HG03432 (cell line): Measurements from ENCODE around the gene MICAL3.

Source experiments
- ATAC-seq: cut with Tn5 transposase; IDR thresholded peaks from one replicate; pipeline ENCODE4 v1.9.1; 2021; ENCODE audit warnings: mild to moderate bottlenecking, moderate library complexity; ENCODE audit not compliant: unreplicated experiment

The MICAL3 gene

DNA sequence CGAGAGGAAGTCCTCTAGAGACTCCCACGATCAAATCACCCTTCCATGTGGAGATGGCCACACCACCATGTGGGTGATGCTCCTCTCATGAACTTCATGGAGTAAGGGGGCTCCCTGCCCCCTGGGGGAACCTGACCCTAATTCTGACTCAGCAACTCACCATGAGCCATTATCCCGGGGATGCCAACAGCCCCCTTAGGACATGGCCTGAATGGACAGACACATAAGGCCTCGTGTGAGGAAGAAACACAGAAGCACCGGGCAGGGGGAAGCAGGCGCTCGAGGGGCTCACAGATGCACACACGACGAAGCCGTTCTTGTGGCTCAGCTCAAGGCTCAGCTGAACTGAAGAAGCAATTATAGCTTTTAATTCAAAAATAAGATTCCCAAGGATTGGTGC lies 150.6 kb downstream of the MICAL3 start:
- ATAC-seq: no peak

DNA sequence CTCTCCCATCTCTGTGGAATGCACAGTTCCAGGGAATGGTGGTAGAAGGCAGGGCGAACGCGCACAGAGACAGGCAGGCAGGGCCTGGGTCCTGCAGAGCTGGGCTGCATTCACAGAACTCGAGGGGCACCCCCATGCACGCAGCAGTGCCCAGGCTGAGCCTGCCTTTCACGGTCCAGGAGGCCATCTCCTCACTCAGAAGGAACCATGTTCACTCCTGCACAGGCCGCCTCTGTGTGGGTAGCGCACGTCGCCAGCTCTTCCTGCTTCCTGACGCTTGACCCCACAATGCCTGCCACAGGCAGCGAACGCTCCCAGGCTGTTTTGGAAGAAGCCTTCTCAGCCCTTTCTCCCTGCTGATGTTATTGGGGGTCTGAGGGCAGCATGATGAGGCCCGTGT lies 151.2 kb downstream of the MICAL3 start:
- ATAC-seq: no peak

DNA sequence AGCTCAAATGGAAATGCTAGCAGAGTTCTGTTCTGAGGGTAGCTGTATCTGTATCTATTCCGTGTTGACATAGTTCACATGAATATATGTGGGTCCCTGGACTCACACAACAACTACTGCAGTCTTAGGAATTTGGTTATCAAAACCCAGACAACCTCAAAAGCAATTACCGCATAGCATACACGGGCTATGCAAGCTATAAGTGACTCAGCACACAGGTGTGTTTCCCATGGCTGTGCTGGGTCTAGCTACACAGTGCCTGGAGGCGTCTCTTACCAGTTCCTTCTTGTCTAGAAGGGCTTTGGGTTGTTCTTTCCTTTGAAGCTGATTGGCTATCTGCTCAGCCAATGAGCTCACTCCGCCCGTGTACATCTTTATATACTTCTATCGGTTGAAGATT lies 151.9 kb downstream of the MICAL3 start:
- no peak for ATAC-seq

DNA sequence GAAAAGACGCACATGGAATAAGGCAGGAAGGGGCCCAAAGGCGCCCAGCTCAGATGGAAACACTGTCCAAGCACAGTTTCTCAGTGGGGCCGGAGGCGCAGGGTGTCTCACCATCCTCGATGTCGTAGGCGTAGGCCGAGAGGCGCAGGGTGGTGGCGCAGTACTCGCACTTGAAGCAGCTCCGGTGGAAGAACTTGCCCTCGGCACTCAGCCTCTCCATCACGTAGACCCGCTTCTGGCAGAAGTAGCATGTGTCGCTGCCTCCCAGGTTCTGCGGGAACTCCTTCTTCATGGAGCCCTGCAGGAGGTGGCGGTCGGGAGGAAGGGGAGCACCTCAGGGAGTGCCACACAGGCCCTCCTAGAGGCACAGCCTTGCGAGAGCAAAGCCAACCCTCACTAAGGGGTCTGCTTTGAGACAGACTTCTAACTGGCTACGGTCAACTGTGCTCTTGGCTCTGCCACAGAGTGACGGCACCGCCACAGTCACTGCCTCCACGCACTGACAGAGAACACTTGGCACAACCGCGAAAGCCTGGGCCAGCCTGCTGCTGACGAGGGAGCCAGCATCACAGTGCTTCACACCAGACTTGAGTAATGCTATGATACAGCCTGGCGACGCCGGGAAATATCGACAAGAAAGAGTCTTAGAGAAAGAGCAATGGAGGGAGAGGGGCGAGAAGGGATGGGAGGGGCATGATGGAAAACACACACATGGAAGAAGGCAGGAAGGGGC lies 152.5 kb downstream of the MICAL3 start:
- ATAC-seq: no peak

DNA sequence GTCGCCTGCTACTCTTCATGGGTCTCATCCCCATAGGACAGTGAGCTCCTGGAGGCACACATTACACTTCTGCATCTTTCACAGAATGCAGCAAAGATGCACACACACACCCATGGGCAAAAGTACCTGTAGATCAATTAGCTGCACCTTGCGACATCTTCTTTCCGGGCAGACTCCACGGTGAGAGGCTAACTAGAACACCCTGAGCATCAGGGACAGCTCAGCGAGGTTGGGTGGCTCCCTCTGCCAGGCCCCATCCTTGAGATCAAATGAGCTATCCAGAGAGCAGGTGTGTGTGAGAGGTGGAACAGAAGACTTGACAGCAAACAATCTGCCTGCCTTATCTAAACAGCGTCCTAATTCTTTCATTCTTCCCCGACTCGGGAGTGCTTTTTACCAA lies 154.0 kb downstream of the MICAL3 start:
- ATAC-seq: no peak

DNA sequence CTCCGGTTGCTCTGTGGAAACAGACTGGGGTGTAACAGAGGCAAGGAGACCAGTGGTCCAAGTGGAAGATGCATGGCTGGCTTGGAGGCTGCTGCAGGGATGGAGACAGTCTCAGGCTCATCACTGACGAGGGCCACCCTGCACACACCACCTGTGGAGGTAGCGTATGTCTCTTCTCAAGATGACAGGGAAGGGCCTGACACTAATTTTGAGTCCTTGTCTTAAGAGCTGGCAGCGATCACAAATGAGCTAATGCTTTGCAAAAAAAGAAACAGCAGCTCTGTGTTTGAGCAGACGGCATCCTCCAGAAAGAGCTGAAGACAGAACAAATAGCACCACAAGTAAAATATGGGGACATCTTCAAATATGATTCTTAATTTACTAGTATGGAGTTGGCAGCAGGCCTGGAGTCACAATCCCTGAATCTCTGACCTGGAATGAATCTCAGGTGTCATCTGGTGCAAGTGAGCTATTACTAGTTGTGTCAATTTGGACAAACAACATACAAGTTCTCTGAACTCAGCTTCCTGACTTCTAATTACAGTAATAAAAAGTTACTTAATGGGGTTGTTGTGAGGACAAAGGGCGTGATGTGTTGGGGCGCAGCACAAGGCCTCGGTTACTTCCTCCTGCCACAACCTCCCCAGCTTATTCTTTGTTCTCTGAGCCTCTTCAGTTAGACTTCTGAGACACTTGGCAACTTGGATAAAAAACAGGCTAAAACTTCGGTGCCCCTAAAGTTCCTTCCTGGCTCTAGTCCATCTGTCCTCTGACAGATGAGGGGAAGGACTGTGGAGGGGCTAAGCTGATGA lies 154.9 kb downstream of the MICAL3 start:
- no peak for ATAC-seq

DNA sequence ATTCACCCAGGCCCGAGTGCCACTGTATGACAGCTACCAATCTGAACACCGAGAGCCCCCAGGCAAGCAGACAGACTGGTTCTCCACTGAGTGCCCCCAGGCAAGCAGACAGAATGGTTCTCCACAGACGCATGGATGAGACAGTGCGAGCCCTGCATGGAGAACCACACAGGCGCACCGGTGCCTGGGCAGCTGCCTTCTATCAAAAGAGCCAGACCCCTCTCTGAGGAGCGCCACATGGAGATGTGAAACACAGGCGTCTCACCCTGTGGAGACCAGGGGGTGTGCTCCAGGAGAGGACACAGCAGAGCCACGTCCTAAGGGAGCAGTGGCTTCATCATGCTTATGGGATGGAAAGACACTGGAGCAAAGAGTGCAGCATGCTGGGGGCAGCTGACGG lies 155.6 kb downstream of the MICAL3 start:
- ATAC-seq: no peak

DNA sequence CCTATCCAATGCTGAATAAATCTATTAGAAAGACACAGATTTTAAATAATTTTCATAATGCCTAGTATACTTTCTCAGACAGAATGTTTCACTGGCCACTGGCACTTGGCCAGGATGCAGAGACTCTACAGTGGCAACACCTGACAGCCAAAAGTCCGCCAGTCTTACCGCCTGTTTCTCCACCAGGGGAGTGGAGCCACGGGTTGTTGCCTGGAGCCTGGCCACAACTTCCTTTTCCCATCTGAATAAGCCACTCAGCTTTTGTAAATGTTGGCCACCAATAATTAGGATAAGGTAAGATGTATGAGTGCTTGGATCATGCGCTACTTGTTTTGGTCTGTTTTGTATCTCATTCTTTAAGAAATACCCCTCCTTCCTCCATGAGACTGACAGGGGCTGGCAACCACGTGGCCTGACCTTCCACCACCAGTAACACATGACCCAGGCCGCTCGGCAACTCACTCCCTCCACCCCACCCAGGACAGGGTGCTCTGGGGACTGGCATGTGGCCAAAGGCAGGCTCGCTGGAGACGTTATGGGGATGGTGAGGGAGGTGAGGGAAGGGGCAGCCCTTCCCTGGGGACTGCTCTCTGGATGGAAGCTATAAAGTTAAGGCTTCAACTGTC lies 157.1 kb downstream of the MICAL3 start:
- ATAC-seq: no peak

DNA sequence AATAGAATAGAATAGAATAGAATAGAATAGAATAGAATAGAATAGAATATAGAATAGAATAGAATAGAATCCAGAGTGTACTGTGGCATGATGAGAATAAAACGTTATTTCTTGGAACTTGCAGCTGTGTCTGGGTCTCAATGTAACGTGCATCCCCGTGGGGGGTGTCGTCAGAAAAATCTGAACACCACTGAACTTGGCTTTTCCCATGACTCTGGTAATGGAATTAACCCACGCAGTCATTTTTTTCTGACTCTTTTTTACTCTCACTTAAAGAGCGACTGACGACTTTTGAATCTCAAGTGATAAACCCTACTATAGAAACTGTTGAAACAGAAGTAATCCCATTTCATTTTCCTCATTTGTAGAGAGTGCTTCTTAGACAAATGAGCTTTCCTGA lies 157.7 kb downstream of the MICAL3 start:
- no peak for ATAC-seq

DNA sequence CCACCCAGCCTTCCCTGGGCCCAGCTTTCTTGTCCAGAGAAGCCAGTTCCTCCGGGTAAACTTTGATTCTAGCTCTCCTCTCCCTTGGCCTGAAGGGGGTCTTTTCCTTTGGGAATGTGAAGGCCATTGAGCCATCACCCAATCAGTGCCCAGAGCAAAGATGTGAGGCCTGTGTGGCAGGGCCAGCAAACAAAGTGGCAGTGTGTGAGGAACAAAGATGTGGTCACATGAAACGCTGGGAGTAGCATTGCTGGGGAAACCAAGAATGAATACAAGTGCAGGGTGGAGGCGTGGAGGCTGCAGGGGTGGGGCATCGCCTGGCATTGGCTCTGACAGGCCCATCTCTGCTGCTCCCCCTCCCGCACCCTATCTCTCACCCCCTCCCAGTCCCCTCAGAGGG lies 158.2 kb downstream of the MICAL3 start:
- no peak for ATAC-seq

DNA sequence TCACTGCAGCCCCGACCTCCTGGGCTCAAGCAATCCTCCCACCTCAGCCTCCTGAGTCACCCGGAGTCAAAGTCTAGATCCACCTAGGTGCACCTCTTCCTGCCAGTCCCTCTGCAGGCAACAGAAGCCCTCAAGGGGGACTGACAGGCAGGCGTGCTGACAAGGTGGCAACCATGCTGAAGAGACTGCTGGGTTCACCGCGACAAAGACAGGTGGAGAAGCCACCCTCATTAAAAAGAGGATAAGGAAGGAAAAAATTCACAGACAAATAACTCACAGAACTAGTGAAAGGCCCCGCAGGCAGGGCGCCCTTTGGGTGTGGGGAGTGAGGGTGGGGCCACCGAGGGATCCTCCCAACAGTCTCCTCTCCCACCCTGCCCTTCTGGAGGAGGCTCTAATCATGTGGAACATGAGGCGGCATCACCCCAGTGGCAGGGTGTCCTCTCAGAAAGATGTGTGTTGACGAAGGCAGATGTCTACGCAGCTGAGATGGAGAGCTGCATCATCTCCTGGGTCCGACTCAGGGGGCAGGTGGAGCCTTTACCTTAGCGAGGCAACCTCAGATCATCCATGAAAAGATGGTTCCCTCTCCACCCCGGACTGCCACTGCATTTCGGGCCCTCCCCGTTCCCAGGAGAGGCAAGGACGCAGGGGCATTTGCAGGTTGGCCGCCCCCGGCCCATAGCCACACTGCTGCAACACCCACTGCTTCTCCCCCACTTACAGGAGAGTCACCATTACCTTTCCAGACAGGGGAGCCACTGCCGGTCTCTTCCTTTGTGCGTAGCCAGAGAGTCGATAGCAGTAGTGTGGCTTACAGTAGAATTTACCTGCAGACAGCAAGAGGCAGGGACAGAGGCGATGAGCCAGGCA lies 158.9 kb downstream of the MICAL3 start:
- ATAC-seq: no peak

DNA sequence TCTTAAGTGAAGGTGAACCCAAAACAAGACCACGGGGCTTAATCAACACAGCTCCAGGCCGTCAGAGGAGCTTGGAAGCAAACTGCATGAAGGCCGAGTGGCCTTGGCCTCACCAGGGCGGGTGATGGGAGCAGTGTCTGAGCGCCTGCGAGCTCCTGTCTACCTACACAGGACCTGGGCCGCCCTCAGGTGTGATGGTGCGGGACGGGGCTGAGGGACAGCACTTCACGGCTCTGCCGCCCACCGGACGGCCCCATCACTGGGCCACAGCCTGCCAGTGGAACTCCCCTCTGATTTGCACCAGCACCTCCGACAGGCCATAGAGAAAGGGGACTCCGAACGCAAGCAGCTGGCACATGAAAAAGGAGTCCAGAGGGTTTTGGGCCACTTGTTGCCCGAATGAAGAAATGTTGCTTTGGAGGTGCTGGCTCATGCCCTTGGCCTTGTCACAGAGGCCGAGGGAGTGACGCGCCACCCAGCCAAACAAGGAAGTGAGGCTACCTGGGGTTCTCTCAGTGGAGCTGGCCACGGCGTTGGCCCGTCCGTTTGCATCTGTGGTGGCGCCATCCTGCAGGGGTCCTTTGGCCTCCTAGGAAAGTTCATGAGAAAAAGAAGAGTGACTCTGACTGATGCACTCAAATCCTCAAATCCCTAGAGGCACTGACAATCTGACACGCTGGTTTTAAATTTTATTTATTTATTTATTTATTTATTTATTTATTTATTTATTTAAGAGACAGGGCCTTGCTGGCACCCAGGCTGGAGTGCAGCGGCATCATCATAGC lies 159.8 kb downstream of the MICAL3 start:
- no peak for ATAC-seq

DNA sequence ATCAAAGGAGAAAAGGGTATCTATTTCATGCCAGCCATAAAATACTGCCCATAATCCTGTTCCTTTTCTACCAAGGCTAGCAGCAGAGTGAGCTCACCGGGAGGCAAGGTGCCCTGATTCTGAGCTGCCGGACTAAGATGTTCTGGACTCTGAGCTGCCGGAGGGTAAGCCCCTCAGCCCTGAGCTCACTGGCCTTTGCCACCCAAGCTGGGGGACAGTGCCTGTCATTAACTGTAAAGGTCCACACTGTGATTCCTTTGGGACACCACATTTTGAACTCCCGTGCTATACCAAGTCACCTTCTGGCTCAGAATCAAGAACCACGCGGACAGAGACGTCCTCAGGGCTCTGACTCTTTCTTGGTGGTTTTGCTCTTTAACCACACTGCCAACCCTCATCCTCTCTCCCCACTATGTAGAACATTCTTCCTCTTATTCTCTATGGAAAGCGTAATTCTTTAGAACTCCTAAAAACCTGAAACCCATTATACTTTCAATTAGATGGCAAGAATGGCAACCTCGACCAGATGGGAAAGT lies 161.6 kb downstream of the MICAL3 start:
- ATAC-seq: no peak

DNA sequence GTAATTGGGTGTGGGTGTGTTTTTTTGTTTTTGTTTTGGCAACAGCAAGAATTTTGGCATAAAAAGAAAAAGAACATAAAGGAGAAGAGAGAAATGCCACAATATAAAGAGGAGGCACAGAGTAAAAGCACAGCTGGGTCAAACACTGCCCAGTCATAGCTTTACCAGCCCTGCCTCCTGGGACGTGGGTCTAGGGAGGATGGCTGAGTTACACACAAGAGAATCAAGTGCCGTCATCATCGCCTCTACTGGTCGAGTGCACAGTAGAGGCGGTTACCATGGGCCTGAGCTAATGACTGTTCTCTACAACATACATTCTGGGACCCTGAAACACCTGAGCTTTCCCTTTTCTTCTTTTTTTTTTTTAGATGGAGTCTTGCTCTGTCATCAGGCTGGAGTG lies 162.5 kb downstream of the MICAL3 start:
- ATAC-seq: no peak

DNA sequence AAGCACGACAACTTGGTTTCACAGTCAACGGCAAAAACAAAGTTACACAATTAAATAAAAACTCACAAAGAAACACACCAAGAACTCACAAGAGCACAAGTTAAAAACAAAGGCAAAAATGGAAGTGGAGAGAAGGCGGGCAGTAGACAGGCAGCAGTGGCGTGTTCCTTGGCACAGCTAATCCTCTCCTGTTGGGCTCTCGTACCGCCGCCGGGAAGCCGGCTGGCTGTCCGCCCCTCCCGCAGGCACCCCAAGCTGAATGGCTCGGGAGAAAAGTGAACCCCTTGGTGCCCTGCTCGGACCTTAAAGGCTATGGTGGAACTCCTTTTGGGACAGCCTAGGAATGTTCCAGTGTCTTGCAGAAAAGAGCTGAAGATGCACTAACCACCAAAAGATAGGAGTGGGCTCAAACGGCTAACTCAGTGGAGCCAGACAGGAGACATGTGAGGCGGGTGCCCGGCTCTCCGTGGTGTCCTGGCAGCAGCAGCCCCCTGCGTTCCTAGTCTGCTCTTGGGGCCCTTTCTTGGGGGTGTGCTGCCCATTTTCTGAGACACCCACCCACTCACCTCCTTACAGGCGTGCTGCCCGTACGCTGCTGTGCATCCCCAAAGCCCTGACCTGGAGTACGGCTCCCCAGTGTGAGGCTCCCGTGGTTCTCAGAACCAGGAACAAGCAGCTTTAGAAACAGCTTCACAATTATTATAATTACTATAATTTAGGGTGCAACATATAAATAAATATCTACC lies 164.0 kb downstream of the MICAL3 start:
- no peak for ATAC-seq

DNA sequence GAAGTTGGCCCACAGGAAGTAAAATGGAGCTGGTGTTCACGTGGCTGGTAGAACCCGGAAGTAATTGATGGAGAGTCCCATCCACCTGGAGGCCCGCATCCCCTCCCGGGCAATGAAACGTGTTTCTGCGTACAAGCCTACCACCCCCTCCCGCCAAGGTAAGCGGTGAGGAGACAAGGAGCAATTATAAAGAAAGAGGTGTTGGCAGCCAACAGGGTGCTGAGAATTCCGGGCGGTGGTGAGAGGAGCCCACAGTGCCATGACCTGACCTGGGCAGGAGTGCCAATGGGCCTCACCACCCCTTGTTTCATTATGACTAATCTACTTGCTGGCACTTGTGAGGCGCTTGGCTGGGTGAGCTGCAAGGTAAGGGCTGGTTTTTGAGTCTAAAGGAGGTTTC lies 166.3 kb downstream of the MICAL3 start:
- no peak for ATAC-seq

DNA sequence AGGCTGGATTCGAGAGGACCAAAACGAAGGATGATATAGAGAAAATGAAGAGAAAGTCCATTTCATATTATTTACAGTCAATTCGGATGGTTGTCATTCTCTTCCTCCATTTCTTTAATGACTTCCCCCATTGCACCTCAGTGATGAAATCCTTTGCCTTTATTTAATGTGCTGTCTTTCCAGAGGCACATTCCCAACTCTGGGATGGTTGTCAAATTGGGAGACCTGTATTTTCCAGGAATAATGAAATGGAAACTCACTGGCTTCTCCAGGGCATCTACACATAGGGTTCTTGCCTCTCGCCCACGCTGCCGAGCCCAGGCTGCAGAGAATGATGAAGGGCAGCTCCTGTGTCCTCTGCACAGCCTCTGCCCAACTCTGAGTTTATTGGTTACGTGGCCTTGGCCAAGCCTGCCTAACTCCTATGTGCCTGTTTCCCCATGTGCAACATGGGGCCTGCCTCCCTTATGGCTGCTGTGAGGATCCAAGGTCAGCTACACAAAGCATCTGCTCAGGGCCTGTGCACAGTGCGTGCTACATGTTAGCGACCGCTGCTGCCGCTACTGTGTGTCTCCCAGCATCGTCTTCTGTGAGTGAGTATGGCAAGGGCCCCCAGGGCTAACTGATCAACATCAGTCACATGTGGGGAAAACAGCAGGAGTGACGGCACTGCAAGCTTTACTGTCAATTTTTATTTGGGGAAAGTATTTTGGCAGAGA lies 168.6 kb downstream of the MICAL3 start:
- ATAC-seq: no peak

DNA sequence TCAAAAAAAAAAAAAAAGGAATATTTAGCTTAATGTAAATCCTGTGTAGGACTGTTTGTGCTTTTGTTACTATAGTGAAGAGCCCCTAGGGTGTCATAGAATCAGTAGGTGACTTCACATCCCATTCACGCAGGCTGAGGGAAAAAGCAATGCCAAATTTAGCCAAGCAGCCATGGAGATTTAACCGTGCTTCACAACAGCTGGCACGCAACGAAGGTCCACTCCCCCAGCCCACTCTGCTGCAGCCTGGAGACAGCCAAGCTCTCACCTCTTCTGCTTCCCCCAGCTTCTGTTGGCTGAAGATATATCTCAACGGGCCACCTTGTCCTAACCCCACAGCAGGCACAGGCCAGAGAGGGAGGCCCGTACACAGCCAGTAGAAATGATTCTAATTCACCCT lies 171.3 kb downstream of the MICAL3 start:
- ATAC-seq: no peak

DNA sequence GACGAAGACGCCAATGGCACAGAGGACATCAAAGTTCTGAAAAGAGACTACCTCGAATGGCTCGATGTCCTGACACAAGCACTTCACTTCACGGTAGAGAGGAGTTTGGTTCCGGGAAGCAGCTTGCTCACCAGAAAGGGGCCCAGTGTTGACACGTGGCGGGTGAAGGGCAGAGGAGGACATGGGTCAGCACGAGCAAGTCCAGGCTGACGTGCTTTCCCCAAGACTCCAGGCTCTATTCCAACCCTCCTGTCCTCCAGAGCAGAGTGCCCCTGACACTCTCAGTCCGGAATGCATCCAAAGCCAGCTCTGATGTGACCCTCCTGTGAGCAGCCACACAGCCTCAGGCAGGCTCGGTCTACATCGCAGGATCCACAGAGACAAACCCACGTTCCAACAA lies 172.6 kb downstream of the MICAL3 start:
- ATAC-seq: no peak
